H1 (cell line): ENCODE results near the gene PTGIS. TPM values are rescaled to one million over a fixed set of nuclear protein-coding genes. Genes with fewer than 3 reads are reported as not detected.

Experiments
- BRCA1 ChIP-seq: IDR thresholded peaks from 2 replicates; pipeline ENCODE4 v1.6.1; 2012; ENCODE audit warnings: low read depth, low read length, improper control_type of control experiment
- E2F6 ChIP-seq: IDR thresholded peaks from 2 replicates; pipeline ENCODE4 v1.6.1; 2012; ENCODE audit warnings: inconsistent platforms
- GABPA ChIP-seq: IDR thresholded peaks from 2 replicates; pipeline ENCODE4 v1.6.1; 2011; ENCODE audit warnings: mild to moderate bottlenecking, low read length, moderate library complexity, borderline replicate concordance; ENCODE audit not compliant: insufficient read depth
- KDM5A ChIP-seq: fragments of 200-600 bp; IDR thresholded peaks from 2 replicates; pipeline ENCODE4 v1.7.1; 2012; ENCODE audit warnings: mild to moderate bottlenecking, low read length, inconsistent platforms, mixed read lengths
- MAX ChIP-seq: IDR thresholded peaks from 2 replicates; pipeline ENCODE4 v1.6.1; 2012; ENCODE audit warnings: inconsistent platforms
- NANOG ChIP-seq: IDR thresholded peaks from 2 replicates; pipeline ENCODE4 v1.6.1; 2011; ENCODE audit warnings: low read length, low read depth, mild to moderate bottlenecking, inconsistent platforms; ENCODE audit not compliant: insufficient read depth, poor library complexity, severe bottlenecking
- RAD21 ChIP-seq, 2 experiments: IDR thresholded peaks in 1 of 2; conservative IDR thresholded peaks in 1 of 2; 2 replicates each; pipeline ENCODE4 v1.6.1; 2011; ENCODE audit warnings: low read depth in 2 of 2, low read length in 2 of 2, improper control_type of control experiment in 1 of 2, inconsistent platforms in 1 of 2, mild to moderate bottlenecking in 1 of 2, moderate library complexity in 1 of 2
- RBBP5 ChIP-seq: IDR thresholded peaks from 2 replicates; pipeline ENCODE4 v1.7.1; 2012; ENCODE audit warnings: low read depth, mild to moderate bottlenecking, inconsistent platforms, low read length, moderate library complexity, borderline replicate concordance
- RFX5 ChIP-seq: IDR thresholded peaks from 2 replicates; pipeline ENCODE4 v1.6.1; 2011; ENCODE audit warnings: low read depth, low read length, improper control_type of control experiment, borderline replicate concordance
- SIN3A ChIP-seq, 2 experiments: IDR thresholded peaks in 1 of 2; conservative IDR thresholded peaks in 1 of 2; 2 replicates each; pipeline ENCODE4 v1.6.1; 2011 to 2012; ENCODE audit warnings: low read length in 2 of 2, improper control_type of control experiment in 1 of 2, low read depth in 1 of 2, mild to moderate bottlenecking in 1 of 2
- SP1 ChIP-seq: IDR thresholded peaks from 2 replicates; pipeline ENCODE4 v1.6.1; 2011; ENCODE audit warnings: low read depth, low read length
- YY1 ChIP-seq: IDR thresholded peaks from 2 replicates; pipeline ENCODE4 v1.6.1; 2011; ENCODE audit warnings: low read depth, mild to moderate bottlenecking, low read length
- polyA plus RNA-seq, 7 experiments: library from polyadenylated mRNA; depleted of rRNA in 3 of 7; stranded (reverse) in 5 of 7; unstranded in 2 of 7; fragments of >200 nt in 5 of 7; fragments of 200-250 nt in 2 of 7; gene quantifications; 1 replicate in 5 of 7; 2 replicates in 1 of 7; 4 replicates in 1 of 7; pipeline versions ENCODE4 v1.2.1 to v1.2.3, GENCODE V29; 2011 to 2013; ENCODE audit warnings: missing spikeins in 2 of 7, mixed read lengths in 2 of 7
- total RNA-seq: library from RNA; stranded (reverse); fragmentation: NEBNext Ultra II Directional; extraction: Animal tissue kit (Norgen Biotek cat#: 25700); gene quantifications from 2 replicates; pipeline ENCODE4 v1.2.1, GENCODE V29; 2021

PTGIS gene
- total and polyA plus RNA-seq, 2 of the 8 experiments (the other 6 are each of a cell fraction or from before 2014, with no cell fraction given) = 29.9 to 35.5 TPM

GRCh38 chr20:49482621-49483017, 85.3 kb downstream of the PTGIS start, which contains the start of gene KCNB1 (continued):
- TF ChIP-seq SIN3A (conservative IDR thresholded peaks at IDR 0.05 in 1 of 2, IDR thresholded peaks at IDR 0.05 in 1 of 2; ENCODE audit: low read depth in 1 of 2, low read length in 2 of 2) (peak; percentile 98 to 99), BRCA1 (no peak), YY1 (peak; percentile 62; the same call in 1 of the 2 replicates), MAX (peak; percentile 62), SP1 (peak; percentile 21; the same call in 1 of the 2 replicates), KDM5A (no peak), RAD21 (IDR thresholded peaks at IDR 0.05 in 1 of 2, conservative IDR thresholded peaks at IDR 0.05 in 1 of 2; ENCODE audit: low read depth in 2 of 2, low read length in 2 of 2) (peak in 1 of 2 experiments; percentile 10; a peak in 2 of 4 replicates), E2F6 (peak; percentile 38; the same call in 1 of the 2 replicates), GABPA (peak; percentile 48; the same call in 1 of the 2 replicates), RBBP5 (no peak), NANOG (peak; percentile 91), RFX5 (no peak)
